Smooth muscle cell (in vitro differentiated cells): ENCODE measurements around the gene PON2. TPM values are rescaled to one million over a fixed set of nuclear protein-coding genes. Genes with fewer than 3 reads are reported as not detected.

Experiments
- DNase-seq: peaks from one replicate; lab custom pipeline; 2025; ENCODE audit not compliant: unreplicated experiment; lab: John Stamatoyannopoulos, UW
- H2AFZ ChIP-seq: fragments of 200-600 bp; sonication (generic); 2 replicates; pipeline ENCODE4 v1.6.0; 2016; ENCODE audit warnings: antibody characterized with exemption, low read depth, mild to moderate bottlenecking
- H3F3A ChIP-seq: fragments of 200-600 bp; sonication (generic); 2 replicates; pipeline ENCODE4 v1.6.0; 2017; ENCODE audit warnings: antibody characterized with exemption, low read depth
- H3K27ac ChIP-seq: fragments of 200-600 bp; sonication (generic); 2 replicates; pipeline ENCODE4 v1.5.1; 2016; ENCODE audit warnings: low read depth, mild to moderate bottlenecking
- H3K27me3 ChIP-seq: fragments of 200-600 bp; sonication (generic); 2 replicates; pipeline ENCODE4 v1.6.1; 2016; ENCODE audit warnings: low read depth, mild to moderate bottlenecking
- H3K36me3 ChIP-seq: fragments of 200-600 bp; sonication (generic); 2 replicates; pipeline ENCODE4 v1.5.1; 2016; ENCODE audit warnings: low read depth
- H3K4me1 ChIP-seq: fragments of 200-600 bp; sonication (generic); 2 replicates; pipeline ENCODE4 v1.5.1; 2016; ENCODE audit warnings: low read depth
- H3K4me2 ChIP-seq: fragments of 200-600 bp; sonication (generic); 2 replicates; pipeline ENCODE4 v1.6.0; 2016; ENCODE audit warnings: mild to moderate bottlenecking
- H3K4me3 ChIP-seq: fragments of 200-600 bp; sonication (generic); 2 replicates; pipeline ENCODE4 v1.5.1; 2016; ENCODE audit warnings: mild to moderate bottlenecking
- H3K79me2 ChIP-seq: fragments of 200-600 bp; sonication (generic); 2 replicates; pipeline ENCODE4 v1.6.0; 2016; ENCODE audit warnings: low read depth, mild to moderate bottlenecking
- H3K9ac ChIP-seq: fragments of 200-600 bp; sonication (generic); 2 replicates; pipeline ENCODE4 v1.6.0; 2016; ENCODE audit warnings: low read depth
- H3K9me3 ChIP-seq: fragments of 200-600 bp; sonication (generic); replicated peaks from 2 replicates; pipeline ENCODE4 v1.5.1; 2016; ENCODE audit warnings: low read depth
- H4K20me1 ChIP-seq: fragments of 200-600 bp; sonication (generic); 2 replicates; pipeline ENCODE4 v1.6.0; 2016; ENCODE audit warnings: low read depth
- CTCF ChIP-seq: fragments of 200-600 bp; sonication (generic); IDR thresholded peaks from 2 replicates; pipeline ENCODE4 v1.5.1; 2017; ENCODE audit warnings: borderline replicate concordance, mild to moderate bottlenecking, antibody characterized with exemption; ENCODE audit not compliant: insufficient read depth, poor library complexity, severe bottlenecking
- WGBS: methylation state at CpG from one replicate; pipeline ENCODE4 v1.1.7; 2016; ENCODE audit warnings: low lambda C conversion rate; 5-methylcytosine and 5-hydroxymethylcytosine counted together
- polyA plus RNA-seq: library from polyadenylated mRNA; unstranded; fragments of >200 nt; fragmentation: Nextera tagmentation; extraction: Ambion mirVana; gene quantifications from 2 replicates; pipeline ENCODE4 v1.2.1, GENCODE V29; 2016
- total RNA-seq: library from RNA; depleted of rRNA; stranded (reverse); fragments of >200 nt; gene quantifications from 2 replicates; pipeline ENCODE4 v1.2.3, GENCODE V29; 2014

The PON2 gene
- total and polyA plus RNA-seq, 2 experiments from 2014 or later: 74.7 to 116 TPM

- no peaks in the 10 kb centered on the region for H4K20me1 ChIP-seq
- H3K4me2 ChIP-seq: no peak overlapping the region
- H3K4me1 ChIP-seq: no peaks in the 10 kb centered on the region
- H3K9ac ChIP-seq: no peak overlapping the region
- WGBS: 66% methylated on average over 7 of the region's 7 CpGs
- no peaks in the 10 kb centered on the region for H3K27me3 ChIP-seq
- no peaks in the 10 kb centered on the region for H3K79me2 ChIP-seq
- H3F3A ChIP-seq: no peaks in the 10 kb centered on the region
- no peak overlapping the region for H3K4me3 ChIP-seq
- H3K36me3 ChIP-seq: no peaks in the 10 kb centered on the region
- no peak for TF ChIP-seq CTCF
- H2AFZ ChIP-seq: no peak overlapping the region
- no peaks in the 10 kb centered on the region for H3K9me3 ChIP-seq
- DNase-seq: no peak
- H3K27ac ChIP-seq: no peak overlapping the region
Observed at GRCh38 chr7:95441042-95441823, 6.4 kb upstream of the PON2 start.

- no peaks in the 10 kb centered on the region for H3K9me3 ChIP-seq
Observed at GRCh38 chr7:95440394-95441038, 5.7 kb upstream of the PON2 start.

DNA sequence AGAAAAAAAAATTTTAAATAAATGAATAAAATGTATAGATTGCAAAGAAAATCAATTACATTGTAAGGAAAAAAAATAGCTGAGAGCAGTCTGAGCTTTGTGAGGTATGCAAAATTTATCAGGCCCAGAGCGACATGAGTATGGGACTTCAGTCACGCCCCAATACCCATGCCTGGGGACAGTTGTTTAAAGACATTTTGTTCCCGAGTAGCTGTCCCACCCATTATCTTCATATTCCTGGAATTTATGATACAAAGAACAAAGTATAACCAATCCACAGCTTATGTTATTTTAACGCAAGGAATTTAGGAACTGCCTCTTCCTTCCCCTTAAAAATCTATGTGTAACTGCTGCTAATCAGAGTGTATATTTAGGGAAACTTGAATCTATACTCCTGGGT, 1.6 kb upstream of the PON2 start:
- H3K4me1 ChIP-seq: peaks cover 5% of the 10 kb centered on the region
- no peak for DNase-seq
- H3K27me3 ChIP-seq: no peaks in the 10 kb centered on the region
- TF ChIP-seq CTCF: no peak
- no peak overlapping the region for H3K4me2 ChIP-seq
- no peaks in the 10 kb centered on the region for H3K9me3 ChIP-seq
- H2AFZ ChIP-seq: no peak overlapping the region
- 84% methylated on average over 4 of the region's 4 CpGs for WGBS
- H3K4me3 ChIP-seq: no peak overlapping the region
- H3K9ac ChIP-seq: no peak overlapping the region
- H3K36me3 ChIP-seq: no peaks in the 10 kb centered on the region
- H4K20me1 ChIP-seq: no peaks in the 10 kb centered on the region
- H3K79me2 ChIP-seq: peaks cover 36% of the 10 kb centered on the region
- no peak overlapping the region for H3K27ac ChIP-seq
- peaks cover 2% of the 10 kb centered on the region for H3F3A ChIP-seq

More at GRCh38 chr7:95440394-95441038, 5.7 kb upstream of the PON2 start:
- Histone ChIP-seq H3K79me2 (peaks cover 2% of the 10 kb centered on the region), H3K4me3 (no peak overlapping the region), H4K20me1 (no peaks in the 10 kb centered on the region), H3K36me3 (no peaks in the 10 kb centered on the region), H3K27me3 (no peaks in the 10 kb centered on the region), H3K27ac (no peak overlapping the region), H3K9ac (no peak overlapping the region), H3F3A (no peaks in the 10 kb centered on the region), H3K4me2 (no peak overlapping the region), H2AFZ (peak overlapping the region; percentile 8), H3K4me1 (no peaks in the 10 kb centered on the region)
- TF ChIP-seq CTCF: no peak
- DNase-seq: no peak
- WGBS: 82% methylated on average over 3 of the region's 3 CpGs
